HepG2 (cell line): Measurements from ENCODE around the gene DPM2. TPM values are rescaled to one million over a fixed set of nuclear protein-coding genes. Genes with fewer than 3 reads are reported as not detected.

ENCODE experiments used
- CAMTA2 ChIP-seq: sonication (generic); formaldehyde crosslinking; IDR thresholded peaks from 2 replicates; pipeline ENCODE4 v1.4.0; 2020; ENCODE audit warnings: mild to moderate bottlenecking, missing genetic modification reagents, borderline replicate concordance
- CENPT ChIP-seq: sonication (generic); formaldehyde crosslinking; IDR thresholded peaks from 2 replicates; pipeline ENCODE4 v1.8.0; 2022; ENCODE audit warnings: low read depth, mild to moderate bottlenecking, moderate library complexity, missing genetic modification reagents
- FOSL1 ChIP-seq: sonication (generic); formaldehyde crosslinking; IDR thresholded peaks from 2 replicates; pipeline ENCODE4 v1.9.0; 2021; ENCODE audit warnings: missing genetic modification reagents, borderline replicate concordance
- GATAD2A ChIP-seq: IDR thresholded peaks from 2 replicates; pipeline ENCODE4 v1.6.1; 2016
- GPN1 ChIP-seq: sonication (generic); formaldehyde crosslinking; IDR thresholded peaks from 2 replicates; pipeline ENCODE4 v1.5.1; 2020; ENCODE audit warnings: missing genetic modification reagents, borderline replicate concordance
- KLF16 ChIP-seq, 2 experiments: sonication (generic) in 1 of 2; formaldehyde crosslinking in 1 of 2; IDR thresholded peaks; 2 replicates each; pipeline versions ENCODE4 v1.6.1 to v1.8.0; 2016 to 2023; ENCODE audit warnings: missing genetic modification reagents in 2 of 2, missing compliant biosample characterization in 1 of 2
- SALL1 ChIP-seq: sonication (generic); formaldehyde crosslinking; IDR thresholded peaks from 2 replicates; pipeline ENCODE4 v1.8.0; 2022; ENCODE audit warnings: mild to moderate bottlenecking, missing genetic modification reagents
- STAG1 ChIP-seq: sonication (generic); formaldehyde crosslinking; IDR thresholded peaks from 2 replicates; pipeline ENCODE4 v1.4.0; 2020; ENCODE audit warnings: missing genetic modification reagents
- SUZ12 ChIP-seq: fragments of 150-350 bp; IDR thresholded peaks from 2 replicates; pipeline ENCODE4 v1.6.1; 2014; ENCODE audit warnings: low read depth, low read length
- TAF15 ChIP-seq: fragments of 200-400 bp; formaldehyde crosslinking; IDR thresholded peaks from one replicate; pipeline ENCODE4 v1.6.1; 2018; ENCODE audit warnings: mild to moderate bottlenecking, low read depth, low read length; ENCODE audit not compliant: poor library complexity, severe bottlenecking
- THAP11 ChIP-seq: IDR thresholded peaks from 2 replicates; pipeline ENCODE4 v1.6.1; 2016; ENCODE audit warnings: missing biosample characterization, missing genetic modification reagents
- WIZ ChIP-seq: sonication (generic); formaldehyde crosslinking; IDR thresholded peaks from 2 replicates; pipeline ENCODE4 v1.5.1; 2020; ENCODE audit warnings: mild to moderate bottlenecking, missing genetic modification reagents
- ZIK1 ChIP-seq: sonication (generic); formaldehyde crosslinking; IDR thresholded peaks from 2 replicates; pipeline ENCODE4 v1.5.0; 2020; ENCODE audit warnings: mild to moderate bottlenecking, low read depth, missing genetic modification reagents, borderline replicate concordance
- ZMYM2 ChIP-seq: sonication (generic); formaldehyde crosslinking; IDR thresholded peaks from 2 replicates; pipeline ENCODE4 v1.8.0; 2022; ENCODE audit warnings: mild to moderate bottlenecking, missing genetic modification reagents
- ZNF235 ChIP-seq: sonication (generic); formaldehyde crosslinking; IDR thresholded peaks from 2 replicates; pipeline ENCODE4 v1.8.1; 2023; ENCODE audit warnings: mild to moderate bottlenecking, missing genetic modification reagents, borderline replicate concordance
- ZNF326 ChIP-seq: sonication (generic); formaldehyde crosslinking; IDR thresholded peaks from 2 replicates; pipeline ENCODE4 v1.4.0; 2020; ENCODE audit warnings: missing genetic modification reagents, borderline replicate concordance
- ZNF737 ChIP-seq: sonication (generic); formaldehyde crosslinking; IDR thresholded peaks from 2 replicates; pipeline ENCODE4 v1.5.0; 2020; ENCODE audit warnings: missing genetic modification reagents, mild to moderate bottlenecking, borderline replicate concordance
- ZNF749 ChIP-seq: sonication (generic); formaldehyde crosslinking; IDR thresholded peaks from 2 replicates; pipeline ENCODE4 v1.8.0; 2022; ENCODE audit warnings: mild to moderate bottlenecking, missing genetic modification reagents, moderate library complexity, borderline replicate concordance
- polyA plus RNA-seq, 8 experiments: library from polyadenylated mRNA; depleted of rRNA in 3 of 8; stranded (reverse) in 7 of 8; unstranded in 1 of 8; fragments of >200 nt; fragmentation: Illumina TruSeq in 4 of 8; extraction: Trizol in 4 of 8; gene quantifications; 2 replicates each; pipeline versions ENCODE4 v1.2.1 to v1.2.3, GENCODE V29; 2011 to 2016; ENCODE audit warnings: low read depth in 4 of 8, missing spikeins in 1 of 8, mixed read lengths in 1 of 8; ENCODE audit not compliant: insufficient read depth in 1 of 8
- total RNA-seq, 5 experiments: library from RNA; depleted of rRNA; stranded (reverse); fragments of >200 nt; fragmentation: Illumina TruSeq; extraction: Trizol; gene quantifications; 2 replicates each; pipeline ENCODE4 v1.2.3, GENCODE V29; 2016; ENCODE audit warnings: low read depth in 1 of 5
- TF ChIP-seq, protein P1 (sequence below): sonication (generic); formaldehyde crosslinking; IDR thresholded peaks from 2 replicates; pipeline ENCODE4 v1.4.0; 2020; ENCODE audit warnings: missing genetic modification reagents
- TF ChIP-seq, protein P2 (sequence below): sonication (generic); formaldehyde crosslinking; IDR thresholded peaks from 2 replicates; pipeline ENCODE4 v1.4.0; 2020; ENCODE audit warnings: mild to moderate bottlenecking, missing genetic modification reagents
- TF ChIP-seq, protein P3 (sequence below): sonication (generic); formaldehyde crosslinking; IDR thresholded peaks from 2 replicates; pipeline ENCODE4 v1.4.0; 2020; ENCODE audit warnings: missing genetic modification reagents

The DPM2 gene
- total and polyA plus RNA-seq, 2 of the 13 experiments (the other 11 are each of a cell fraction or from before 2014, with no cell fraction given), result 24.8 to 35.3 TPM

DNA sequence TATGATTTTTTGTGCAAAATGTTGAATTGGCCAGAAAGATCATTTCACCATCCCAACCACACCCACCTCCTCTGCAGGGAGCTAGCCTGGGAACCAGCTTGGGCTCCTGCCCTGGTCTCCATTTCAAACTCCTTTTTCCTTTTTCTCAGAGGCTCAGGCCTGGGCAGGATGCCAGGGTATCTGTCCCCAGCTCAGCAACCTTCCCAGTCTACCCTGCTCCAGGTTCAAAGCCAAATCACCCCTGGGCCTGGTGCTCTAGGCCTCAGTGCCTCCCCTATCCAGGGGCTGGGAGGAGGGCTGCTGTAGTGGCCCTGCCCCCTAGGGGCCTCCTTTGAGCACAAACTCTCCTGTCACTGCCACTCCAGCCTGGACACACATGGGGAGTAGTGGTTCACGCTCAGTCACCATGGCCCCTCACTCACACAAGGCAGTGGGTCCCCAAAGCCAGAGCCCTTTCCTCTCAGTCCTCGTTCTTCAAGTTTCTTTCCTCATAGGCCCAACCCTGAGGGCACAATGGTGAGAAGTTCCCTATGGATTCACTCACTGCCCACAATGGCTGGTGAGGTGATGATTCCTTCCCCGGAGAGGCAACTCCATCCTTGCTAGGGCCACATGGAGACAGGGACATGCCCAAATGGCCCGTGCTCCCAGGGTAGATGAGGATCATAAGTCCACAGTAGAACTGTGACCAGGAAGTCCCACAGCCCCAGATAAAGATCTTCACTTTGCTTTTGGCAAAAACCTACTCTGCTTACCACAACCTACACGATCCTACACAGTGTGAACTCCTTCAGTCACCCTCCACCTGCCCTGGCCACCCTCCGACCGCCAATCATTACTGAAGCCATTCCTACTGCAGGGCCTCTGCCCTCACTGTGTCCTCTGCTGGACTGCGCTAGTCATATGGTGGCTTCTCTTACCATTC lies 19.2 kb downstream of the DPM2 start (continued):
- TF ChIP-seq, protein P1, sequence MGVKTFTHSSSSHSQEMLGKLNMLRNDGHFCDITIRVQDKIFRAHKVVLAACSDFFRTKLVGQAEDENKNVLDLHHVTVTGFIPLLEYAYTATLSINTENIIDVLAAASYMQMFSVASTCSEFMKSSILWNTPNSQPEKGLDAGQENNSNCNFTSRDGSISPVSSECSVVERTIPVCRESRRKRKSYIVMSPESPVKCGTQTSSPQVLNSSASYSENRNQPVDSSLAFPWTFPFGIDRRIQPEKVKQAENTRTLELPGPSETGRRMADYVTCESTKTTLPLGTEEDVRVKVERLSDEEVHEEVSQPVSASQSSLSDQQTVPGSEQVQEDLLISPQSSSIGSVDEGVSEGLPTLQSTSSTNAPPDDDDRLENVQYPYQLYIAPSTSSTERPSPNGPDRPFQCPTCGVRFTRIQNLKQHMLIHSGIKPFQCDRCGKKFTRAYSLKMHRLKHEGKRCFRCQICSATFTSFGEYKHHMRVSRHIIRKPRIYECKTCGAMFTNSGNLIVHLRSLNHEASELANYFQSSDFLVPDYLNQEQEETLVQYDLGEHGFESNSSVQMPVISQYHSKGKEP (CRISPR knock-in tag), result no peak
- TF ChIP-seq KLF16 (CRISPR knock-in tag; IDR thresholded peaks at IDR 0.05) (no peak), CAMTA2 (CRISPR knock-in tag) (no peak), FOSL1 (CRISPR knock-in tag) (no peak), WIZ (no peak), ZNF326 (CRISPR knock-in tag) (no peak), GATAD2A (CRISPR knock-in tag) (0 out of 2 replicates have a peak, but pooled peaks have one; percentile 19), SUZ12 (no peak), GPN1 (CRISPR knock-in tag) (no peak), STAG1 (peak; percentile 60), SALL1 (CRISPR knock-in tag) (peak; percentile 42; the same call in 1 of the 2 replicates), ZMYM2 (0 out of 2 replicates have a peak, but pooled peaks have one; percentile 19), ZNF749 (no peak), THAP11 (CRISPR knock-in tag) (peak; percentile 19; the same call in 1 of the 2 replicates), ZNF235 (CRISPR knock-in tag) (no peak), TAF15 (no peak), ZNF737 (CRISPR knock-in tag) (no peak), ZIK1 (CRISPR knock-in tag) (no peak), CENPT (no peak)
- TF ChIP-seq, protein P2, sequence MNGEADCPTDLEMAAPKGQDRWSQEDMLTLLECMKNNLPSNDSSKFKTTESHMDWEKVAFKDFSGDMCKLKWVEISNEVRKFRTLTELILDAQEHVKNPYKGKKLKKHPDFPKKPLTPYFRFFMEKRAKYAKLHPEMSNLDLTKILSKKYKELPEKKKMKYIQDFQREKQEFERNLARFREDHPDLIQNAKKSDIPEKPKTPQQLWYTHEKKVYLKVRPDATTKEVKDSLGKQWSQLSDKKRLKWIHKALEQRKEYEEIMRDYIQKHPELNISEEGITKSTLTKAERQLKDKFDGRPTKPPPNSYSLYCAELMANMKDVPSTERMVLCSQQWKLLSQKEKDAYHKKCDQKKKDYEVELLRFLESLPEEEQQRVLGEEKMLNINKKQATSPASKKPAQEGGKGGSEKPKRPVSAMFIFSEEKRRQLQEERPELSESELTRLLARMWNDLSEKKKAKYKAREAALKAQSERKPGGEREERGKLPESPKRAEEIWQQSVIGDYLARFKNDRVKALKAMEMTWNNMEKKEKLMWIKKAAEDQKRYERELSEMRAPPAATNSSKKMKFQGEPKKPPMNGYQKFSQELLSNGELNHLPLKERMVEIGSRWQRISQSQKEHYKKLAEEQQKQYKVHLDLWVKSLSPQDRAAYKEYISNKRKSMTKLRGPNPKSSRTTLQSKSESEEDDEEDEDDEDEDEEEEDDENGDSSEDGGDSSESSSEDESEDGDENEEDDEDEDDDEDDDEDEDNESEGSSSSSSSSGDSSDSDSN (CRISPR knock-in tag), result peak; percentile 35; the same call in 1 of the 2 replicates
- TF ChIP-seq, protein P3, sequence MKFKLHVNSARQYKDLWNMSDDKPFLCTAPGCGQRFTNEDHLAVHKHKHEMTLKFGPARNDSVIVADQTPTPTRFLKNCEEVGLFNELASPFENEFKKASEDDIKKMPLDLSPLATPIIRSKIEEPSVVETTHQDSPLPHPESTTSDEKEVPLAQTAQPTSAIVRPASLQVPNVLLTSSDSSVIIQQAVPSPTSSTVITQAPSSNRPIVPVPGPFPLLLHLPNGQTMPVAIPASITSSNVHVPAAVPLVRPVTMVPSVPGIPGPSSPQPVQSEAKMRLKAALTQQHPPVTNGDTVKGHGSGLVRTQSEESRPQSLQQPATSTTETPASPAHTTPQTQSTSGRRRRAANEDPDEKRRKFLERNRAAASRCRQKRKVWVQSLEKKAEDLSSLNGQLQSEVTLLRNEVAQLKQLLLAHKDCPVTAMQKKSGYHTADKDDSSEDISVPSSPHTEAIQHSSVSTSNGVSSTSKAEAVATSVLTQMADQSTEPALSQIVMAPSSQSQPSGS (CRISPR knock-in tag), result no peak
